OCI-LY3 (cell line): ENCODE data around the gene PIK3C2B.
A peak's percentile ranks its signal among the peaks of the same experiment; 100 is the strongest.
"Not testable (repeated sequence)": the region's sequence is repeated elsewhere in the genome, so short reads cannot be mapped to it uniquely, and the experiment has no call there.

Experiments used
- H2AFZ ChIP-seq: fragments of 200-600, 300-600 bp; shearing (Covaris generic); 2 replicates; pipeline ENCODE4 v1.6.0; 2014; ENCODE audit warnings: antibody characterized with exemption, low read depth, low read length
- H3K27ac ChIP-seq: fragments of 200-600, 300-600 bp; sonication (generic); 2 replicates; pipeline ENCODE4 v1.5.1; 2014; ENCODE audit warnings: mild to moderate bottlenecking, low read length, moderate library complexity, mixed read lengths
- H3K27me3 ChIP-seq: fragments of 200-600, 300-600 bp; sonication (generic); 2 replicates; pipeline ENCODE4 v1.6.1; 2014; ENCODE audit warnings: low read depth, low read length, mixed read lengths
- H3K36me3 ChIP-seq: fragments of 200-600, 300-600 bp; sonication (generic); replicated peaks from 2 replicates; pipeline ENCODE3; 2014; ENCODE audit warnings: low read depth, low read length, mixed read lengths
- H3K4me1 ChIP-seq: fragments of 300-600, 200-600 bp; sonication (generic); 2 replicates; pipeline ENCODE4 v1.6.1; 2014; ENCODE audit warnings: low read length, mixed read lengths
- H3K4me2 ChIP-seq: fragments of 200-600, 300-600 bp; sonication (generic); 2 replicates; pipeline ENCODE4 v1.6.1; 2014; ENCODE audit warnings: low read length, mixed read lengths
- H3K4me3 ChIP-seq: fragments of 300-600, 200-600 bp; sonication (generic); 2 replicates; pipeline ENCODE4 v1.5.1; 2014; ENCODE audit warnings: antibody characterized with exemption, mild to moderate bottlenecking, low read length, moderate library complexity
- H3K79me2 ChIP-seq: fragments of 300-600, 200-600 bp; shearing (Covaris generic); 2 replicates; pipeline ENCODE4 v1.6.1; 2014; ENCODE audit warnings: mild to moderate bottlenecking, low read length, mixed read lengths
- H3K9ac ChIP-seq: fragments of 300-600, 200-600 bp; shearing (Covaris generic); 2 replicates; pipeline ENCODE4 v1.6.0; 2014; ENCODE audit warnings: mild to moderate bottlenecking, low read length, moderate library complexity
- H3K9me3 ChIP-seq: fragments of 200-600, 300-600 bp; shearing (Covaris generic); 2 replicates; pipeline ENCODE4 v1.6.1; 2014; ENCODE audit warnings: low read length, mixed read lengths; ENCODE audit not compliant: insufficient read depth
- H4K20me1 ChIP-seq: fragments of 200-600, 300-600 bp; sonication (generic); 2 replicates; pipeline ENCODE4 v1.6.1; 2016; ENCODE audit warnings: low read length, mixed read lengths; ENCODE audit not compliant: insufficient read depth
- CTCF ChIP-seq: fragments of 200-600, 300-600 bp; sonication (generic); IDR thresholded peaks from 2 replicates; pipeline ENCODE4 v1.5.1; 2014; ENCODE audit warnings: antibody characterized with exemption, low read length, low read depth
- EZH2phosphoT487 ChIP-seq: fragments of 200-600 bp; shearing (Covaris generic); IDR thresholded peaks from 2 replicates; pipeline ENCODE4 v1.6.1; 2018; ENCODE audit warnings: antibody characterized with exemption, mixed run types, low read depth

Gene PIK3C2B

GRCh38 chr1:204520834-204521709 is 26.5 kb upstream of the PIK3C2B start:
- Histone ChIP-seq H3K4me3 (peak overlapping the region; percentile 36), H2AFZ (no peak overlapping the region), H3K27ac (peak overlapping the region; percentile 70), H3K9me3 (peaks cover 18% of the 10 kb centered on the region; the same call in 1 of the 2 replicates), H3K9ac (peak overlapping the region; percentile 6; the same call in 1 of the 2 replicates), H3K4me1 (peaks cover 62% of the 10 kb centered on the region), H3K36me3 (peaks cover 79% of the 10 kb centered on the region), H3K4me2 (peak overlapping the region; percentile 51), H3K27me3 (no peaks in the 10 kb centered on the region), H4K20me1 (peaks cover 31% of the 10 kb centered on the region; the same call in 1 of the 2 replicates), H3K79me2 (peaks cover 95% of the 10 kb centered on the region)
- TF ChIP-seq EZH2phosphoT487: no peak
- TF ChIP-seq CTCF: no peak

- Histone ChIP-seq H3K4me3 (peak overlapping the region; percentile 87), H3K4me2 (peak overlapping the region; percentile 92), H3K9ac (peak overlapping the region; percentile 96; the same call in 1 of the 2 replicates), H3K4me1 (peaks cover 69% of the 10 kb centered on the region), H3K79me2 (peaks cover 62% of the 10 kb centered on the region), H4K20me1 (peaks cover 19% of the 10 kb centered on the region; the same call in 1 of the 2 replicates), H3K27ac (peak overlapping the region; percentile 88), H3K36me3 (peaks cover 48% of the 10 kb centered on the region)
- H3K9me3 ChIP-seq, H3K27me3 ChIP-seq, H2AFZ ChIP-seq: not testable (repeated sequence)
These were observed 22.8 kb upstream of the PIK3C2B start for GRCh38 chr1:204517382-204517781.

GRCh38 chr1:204516180-204516879 is 21.7 kb upstream of the PIK3C2B start, which contains the start of gene MDM4:
TSS of gene MDM4 (plus strand) at chr1:204516406. CDS start at chr1:204525519, 9,113 bp downstream.
- peaks cover 4% of the 10 kb centered on the region; the same call in 1 of the 2 replicates for H3K9me3 ChIP-seq
- H3K79me2 ChIP-seq: peaks cover 51% of the 10 kb centered on the region
- TF ChIP-seq CTCF (no peak), EZH2phosphoT487 (no peak)
- peaks cover 70% of the 10 kb centered on the region for H3K4me1 ChIP-seq
- H3K36me3 ChIP-seq: peaks cover 38% of the 10 kb centered on the region
- peak within 1 kb of the TSS; percentile 88 for H3K27ac ChIP-seq
- no peaks in the 10 kb centered on the region for H3K27me3 ChIP-seq
- peak within 1 kb of the TSS; percentile 97 for H2AFZ ChIP-seq
- H3K9ac ChIP-seq: peak within 1 kb of the TSS; percentile 96
- H3K4me2 ChIP-seq: peak within 1 kb of the TSS; percentile 92
- H3K4me3 ChIP-seq: peak within 1 kb of the TSS; percentile 87
- H4K20me1 ChIP-seq: peaks cover 17% of the 10 kb centered on the region; the same call in 1 of the 2 replicates

- Histone ChIP-seq H4K20me1 (peaks cover 6% of the 10 kb centered on the region; the same call in 1 of the 2 replicates), H3K4me1 (peaks cover 56% of the 10 kb centered on the region), H3K4me3 (no peak overlapping the region), H3K9me3 (no peaks in the 10 kb centered on the region), H3K27me3 (no peaks in the 10 kb centered on the region), H3K27ac (peak overlapping the region; percentile 88), H3K4me2 (0 out of 2 replicates have a peak overlapping the region, but pooled peaks have one; percentile 17), H3K9ac (no peak overlapping the region), H3K36me3 (peaks cover 28% of the 10 kb centered on the region), H3K79me2 (peaks cover 36% of the 10 kb centered on the region), H2AFZ (no peak overlapping the region)
- TF ChIP-seq CTCF: no peak
- TF ChIP-seq EZH2phosphoT487: no peak
These were observed 20.2 kb upstream of the PIK3C2B start for GRCh38 chr1:204514828-204515227.
